ENCODE data around the gene ASTL.

Gene ASTL

GRCh38 chr2:96083989-96084857, 54.1 kb downstream of the ASTL start:
- Histone ChIP-seq H3K9me3 (replicated peaks; ENCODE audit: insufficient read depth, low read length) (no peaks in the 10 kb centered on the region), H2AFZ (ENCODE audit: low read length) (no peak overlapping the region), H3K79me2 (ENCODE audit: low read length) (no peaks in the 10 kb centered on the region), H3K36me3 (replicated peaks; ENCODE audit: insufficient read depth, low read length) (no peaks in the 10 kb centered on the region), H3K4me3 (ENCODE audit: low read length) (no peak overlapping the region), H3K9me2 (replicated peaks; ENCODE audit: insufficient read depth, low read length) (no peaks in the 10 kb centered on the region), H3K27me3 (replicated peaks; ENCODE audit: insufficient read depth, low read length) (no peaks in the 10 kb centered on the region), H3K27ac (ENCODE audit: low read length) (no peak overlapping the region), H3F3A (ENCODE audit: insufficient read depth, low read length) (no peaks in the 10 kb centered on the region), H3K4me1 (ENCODE audit: low read length) (no peaks in the 10 kb centered on the region), H4K20me1 (ENCODE audit: insufficient read depth, low read length) (no peaks in the 10 kb centered on the region), H3K4me2 (ENCODE audit: low read depth, low read length) (no peak overlapping the region), H3K9ac (ENCODE audit: low read length) (no peak overlapping the region)
- DNase-seq = no peak
- TF ChIP-seq EZH2phosphoT487 (IDR thresholded peaks at IDR 0.05; ENCODE audit: low read length) (no peak), CTCF (IDR thresholded peaks at IDR 0.05; ENCODE audit: low read length) (no peak), EZH2 (optimal IDR thresholded peaks at IDR 0.05; ENCODE audit: low read depth, low read length) (no peak)

GRCh38 chr2:96083064-96083939, 55.0 kb downstream of the ASTL start:
- H2AFZ ChIP-seq (ENCODE audit: low read length) = no peak overlapping the region
- DNase-seq = no peak
- no peak overlapping the region for H3K4me3 ChIP-seq (ENCODE audit: low read length)
- H3K79me2 ChIP-seq (ENCODE audit: low read length) = no peaks in the 10 kb centered on the region
- no peaks in the 10 kb centered on the region for H3K4me1 ChIP-seq (ENCODE audit: low read length)
- H3K27me3 ChIP-seq (replicated peaks; ENCODE audit: insufficient read depth, low read length) = no peaks in the 10 kb centered on the region
- H3K4me2 ChIP-seq (ENCODE audit: low read depth, low read length) = no peak overlapping the region
- no peaks in the 10 kb centered on the region for H4K20me1 ChIP-seq (ENCODE audit: insufficient read depth, low read length)
- no peak overlapping the region for H3K9ac ChIP-seq (ENCODE audit: low read length)
- TF ChIP-seq EZH2 (optimal IDR thresholded peaks at IDR 0.05; ENCODE audit: low read depth, low read length) = no peak
- no peak for TF ChIP-seq CTCF (IDR thresholded peaks at IDR 0.05; ENCODE audit: low read length)
- TF ChIP-seq EZH2phosphoT487 (IDR thresholded peaks at IDR 0.05; ENCODE audit: low read length) = no peak
- H3K27ac ChIP-seq (ENCODE audit: low read length) = no peak overlapping the region
- no peaks in the 10 kb centered on the region for H3F3A ChIP-seq (ENCODE audit: insufficient read depth, low read length)
- H3K9me3 ChIP-seq (replicated peaks; ENCODE audit: insufficient read depth, low read length) = no peaks in the 10 kb centered on the region
- H3K9me2 ChIP-seq (replicated peaks; ENCODE audit: insufficient read depth, low read length) = no peaks in the 10 kb centered on the region
- H3K36me3 ChIP-seq (replicated peaks; ENCODE audit: insufficient read depth, low read length) = no peaks in the 10 kb centered on the region

GRCh38 chr2:96082211-96083063, 55.9 kb downstream of the ASTL start:
- Histone ChIP-seq H3K9me2 (replicated peaks; ENCODE audit: insufficient read depth, low read length) (no peaks in the 10 kb centered on the region), H3K9ac (ENCODE audit: low read length) (no peak overlapping the region), H3K27ac (ENCODE audit: low read length) (no peak overlapping the region), H3K9me3 (replicated peaks; ENCODE audit: insufficient read depth, low read length) (no peaks in the 10 kb centered on the region), H3K4me1 (ENCODE audit: low read length) (no peaks in the 10 kb centered on the region), H3K4me2 (ENCODE audit: low read depth, low read length) (no peak overlapping the region), H3K36me3 (replicated peaks; ENCODE audit: insufficient read depth, low read length) (no peaks in the 10 kb centered on the region), H4K20me1 (ENCODE audit: insufficient read depth, low read length) (no peaks in the 10 kb centered on the region), H3K4me3 (ENCODE audit: low read length) (no peak overlapping the region), H2AFZ (ENCODE audit: low read length) (no peak overlapping the region), H3F3A (ENCODE audit: insufficient read depth, low read length) (no peaks in the 10 kb centered on the region), H3K79me2 (ENCODE audit: low read length) (no peaks in the 10 kb centered on the region), H3K27me3 (replicated peaks; ENCODE audit: insufficient read depth, low read length) (no peaks in the 10 kb centered on the region)
- TF ChIP-seq EZH2phosphoT487 (IDR thresholded peaks at IDR 0.05; ENCODE audit: low read length) (no peak), EZH2 (optimal IDR thresholded peaks at IDR 0.05; ENCODE audit: low read depth, low read length) (no peak), CTCF (IDR thresholded peaks at IDR 0.05; ENCODE audit: low read length) (no peak)
- no peak for DNase-seq
